Fibroblast of skin of left quadriceps (primary cell): ENCODE data around the gene LRRC47.

Experiments
- DNase-seq, 2 experiments: peaks; one replicate each; pipeline ENCODE4 v3.0.0-alpha.2; 2013; ENCODE audit warnings: low read depth in 2 of 2

LRRC47 gene

GRCh38 chr1:3747522-3747848 is 48.8 kb downstream of the LRRC47 start:
- DNase-seq: no peak

GRCh38 chr1:3746830-3747521 is 49.3 kb downstream of the LRRC47 start:
- peak; percentile 34 to 42 for DNase-seq

- no peak for DNase-seq
Observed at GRCh38 chr1:3746389-3746829, 49.9 kb downstream of the LRRC47 start.

- DNase-seq: no peak
Observed at GRCh38 chr1:3745590-3746381, 50.5 kb downstream of the LRRC47 start.

GRCh38 chr1:3745071-3745470 is 51.2 kb downstream of the LRRC47 start:
- DNase-seq: no peak

- no peak for DNase-seq
Observed at GRCh38 chr1:3744646-3745045, 51.7 kb downstream of the LRRC47 start.

GRCh38 chr1:3743826-3744225 is 52.5 kb downstream of the LRRC47 start:
- no peak for DNase-seq

- no peak for DNase-seq
Observed at GRCh38 chr1:3743421-3743820, 52.9 kb downstream of the LRRC47 start.

- DNase-seq: no peak
Observed at GRCh38 chr1:3742439-3743298, 53.6 kb downstream of the LRRC47 start.

GRCh38 chr1:3741566-3742438 is 54.5 kb downstream of the LRRC47 start:
- DNase-seq: no peak

- DNase-seq: no peak
Observed at GRCh38 chr1:3740752-3741151, 55.5 kb downstream of the LRRC47 start.

GRCh38 chr1:3740042-3740441 is 56.3 kb downstream of the LRRC47 start:
- DNase-seq: no peak

- DNase-seq: no peak
Observed at GRCh38 chr1:3738943-3739342, 57.4 kb downstream of the LRRC47 start.

- DNase-seq: no peak
Observed at GRCh38 chr1:3736708-3737107, 59.6 kb downstream of the LRRC47 start.

GRCh38 chr1:3736131-3736561 is 60.2 kb downstream of the LRRC47 start:
- no peak for DNase-seq

GRCh38 chr1:3735688-3736087 is 60.6 kb downstream of the LRRC47 start:
- no peak for DNase-seq

- DNase-seq: no peak
Observed at GRCh38 chr1:3735027-3735681, 61.1 kb downstream of the LRRC47 start.

GRCh38 chr1:3734602-3735001 is 61.7 kb downstream of the LRRC47 start:
- DNase-seq: no peak

- no peak for DNase-seq
Observed at GRCh38 chr1:3733883-3734589, 62.3 kb downstream of the LRRC47 start.
